Type B pancreatic cell (in vitro differentiated cells): Measurements from ENCODE around the gene RNF144A. TPM values are rescaled to one million over a fixed set of nuclear protein-coding genes. Genes with fewer than 3 reads are reported as not detected.
A peak's percentile ranks its signal among the peaks of the same experiment; 100 is the strongest.

Experiments
- DNase-seq: peaks from one replicate; pipeline ENCODE4 v3.0.0; 2021; ENCODE audit warnings: mixed read lengths; ENCODE audit not compliant: unreplicated experiment; ENCODE audit errors: extremely low spot score
- H3K27ac Mint-ChIP-seq: 2 replicates; pipeline ENCODE4 v1.8.0; 2021; ENCODE audit warnings: mild to moderate bottlenecking, mixed read lengths
- H3K27me3 Mint-ChIP-seq: 2 replicates; pipeline ENCODE4 v1.8.0; 2021; ENCODE audit warnings: mixed read lengths
- H3K36me3 Mint-ChIP-seq: 2 replicates; pipeline ENCODE4 v1.8.0; 2021; ENCODE audit warnings: mixed read lengths
- H3K4me1 Mint-ChIP-seq: one replicate; pipeline ENCODE4 v1.8.0; 2021; ENCODE audit warnings: mixed read lengths; ENCODE audit not compliant: unreplicated experiment
- H3K4me3 Mint-ChIP-seq: 2 replicates; pipeline ENCODE4 v1.8.0; 2021; ENCODE audit warnings: mild to moderate bottlenecking, mixed read lengths
- H3K9me3 Mint-ChIP-seq: 2 replicates; pipeline ENCODE4 v1.8.0; 2021; ENCODE audit warnings: mixed read lengths
- CTCF ChIP-seq: fragments of 200-600 bp; sonication (generic); conservative IDR thresholded peaks from 2 replicates; pipeline ENCODE4 v1.5.0; 2021; ENCODE audit warnings: antibody characterized with exemption, mild to moderate bottlenecking
- total RNA-seq: library from RNA; stranded (reverse); gene quantifications from 2 replicates; pipeline ENCODE4 v1.2.1, GENCODE V29; 2021; ENCODE audit warnings: low replicate concordance

Gene RNF144A
- total RNA-seq, 1 donor from 2014 or later = 35.6 TPM

DNA sequence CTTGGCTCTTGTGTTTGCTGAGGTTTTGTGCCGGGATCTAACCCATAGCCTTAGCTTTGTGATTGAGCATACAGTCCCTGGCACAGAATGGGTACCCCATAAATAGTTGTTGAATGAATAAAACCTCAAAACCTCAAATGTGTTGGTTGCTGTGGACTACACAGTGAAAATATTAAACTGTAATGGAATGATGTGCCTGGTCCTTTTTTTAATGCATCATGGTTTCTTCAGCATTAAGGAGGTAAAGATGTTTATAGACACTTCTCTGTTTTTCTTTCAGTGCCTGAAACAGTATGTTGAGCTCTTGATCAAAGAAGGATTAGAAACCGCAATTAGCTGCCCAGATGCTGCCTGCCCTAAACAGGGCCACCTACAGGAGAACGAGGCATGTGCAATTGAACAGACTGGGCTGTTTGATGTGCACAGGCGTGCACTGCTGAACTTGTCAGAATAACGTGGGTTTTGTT is 97.0 kb downstream of the RNF144A start:
- Mint-ChIP-seq H3K4me1 (peaks cover 57% of the 10 kb centered on the region), H3K36me3 (peaks cover 4% of the 10 kb centered on the region), H3K9me3 (no peaks in the 10 kb centered on the region)

DNA sequence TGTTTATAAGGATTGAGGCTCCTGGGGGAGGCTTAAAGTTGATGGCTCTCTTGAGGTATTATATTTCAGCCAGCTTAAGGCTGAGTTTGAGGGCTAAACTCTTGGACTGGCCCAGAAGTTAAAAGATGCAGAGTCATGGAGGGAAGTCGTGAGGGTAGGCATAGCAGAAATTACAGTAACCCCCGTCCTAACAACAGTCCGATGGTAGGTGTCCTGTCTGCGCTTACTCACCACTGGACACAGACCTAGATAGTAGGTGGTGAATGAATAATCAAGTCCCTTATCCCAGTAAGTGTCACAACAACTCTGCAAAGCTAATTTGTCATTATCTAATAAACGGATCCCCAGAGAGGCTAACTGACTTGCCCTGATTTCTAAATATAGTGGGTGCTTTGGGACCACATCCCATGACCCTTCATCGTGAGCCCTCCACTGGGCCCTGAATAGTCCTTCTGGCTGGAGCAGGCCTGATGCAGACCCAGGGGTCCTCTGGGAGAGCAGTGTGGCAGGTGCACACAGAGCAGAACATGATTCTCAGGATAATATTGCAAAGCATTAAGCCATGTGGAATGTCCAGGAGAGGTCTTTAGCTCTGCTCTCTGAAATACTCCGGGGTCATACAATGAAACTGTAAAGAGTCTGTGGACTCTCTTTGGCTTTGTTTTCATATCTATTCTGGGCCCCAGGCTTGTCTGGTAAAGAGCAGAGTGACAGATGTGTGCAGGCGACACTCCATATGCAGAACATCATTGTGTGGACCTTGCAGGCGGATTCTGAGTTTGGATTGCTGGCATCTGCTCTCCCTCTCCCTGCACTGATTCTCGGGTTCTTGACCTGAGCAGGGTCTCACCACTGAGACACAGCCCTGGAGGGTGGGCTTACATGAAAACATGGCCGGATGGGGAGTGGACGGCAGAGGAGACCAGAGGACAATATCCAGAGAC is 98.1 kb downstream of the RNF144A start:
- Mint-ChIP-seq H3K27me3 (no peaks in the 10 kb centered on the region), H3K27ac (peak overlapping the region; percentile 12), H3K4me3 (no peak overlapping the region), H3K4me1 (peaks cover 56% of the 10 kb centered on the region), H3K9me3 (no peaks in the 10 kb centered on the region), H3K36me3 (peaks cover 11% of the 10 kb centered on the region)
- no peak for TF ChIP-seq CTCF
- no peak for DNase-seq

More for the DNA sequence above, 97.0 kb downstream of the RNF144A start:
- Mint-ChIP-seq H3K27me3 (no peaks in the 10 kb centered on the region), H3K27ac (peak overlapping the region; percentile 12), H3K4me3 (no peak overlapping the region)
- TF ChIP-seq CTCF = peak; percentile 71
- no peak for DNase-seq

- Mint-ChIP-seq H3K9me3 (no peaks in the 10 kb centered on the region), H3K4me1 (peaks cover 52% of the 10 kb centered on the region), H3K27ac (no peak overlapping the region), H3K4me3 (no peak overlapping the region), H3K36me3 (peaks cover 13% of the 10 kb centered on the region), H3K27me3 (no peaks in the 10 kb centered on the region)
- no peak for DNase-seq
- no peak for TF ChIP-seq CTCF
Measured at GRCh38 chr2:7016148-7016547, 98.9 kb downstream of the RNF144A start.

- H3K36me3 Mint-ChIP-seq = peaks cover 18% of the 10 kb centered on the region
- TF ChIP-seq CTCF = no peak
- no peaks in the 10 kb centered on the region for H3K9me3 Mint-ChIP-seq
- no peak overlapping the region for H3K27ac Mint-ChIP-seq
- H3K27me3 Mint-ChIP-seq = no peaks in the 10 kb centered on the region
- no peak overlapping the region for H3K4me3 Mint-ChIP-seq
- DNase-seq = no peak
- H3K4me1 Mint-ChIP-seq = peaks cover 46% of the 10 kb centered on the region
Measured at GRCh38 chr2:7016601-7017211, 99.5 kb downstream of the RNF144A start.

GRCh38 chr2:7017671-7018281 is 100.6 kb downstream of the RNF144A start:
- no peak overlapping the region for H3K4me3 Mint-ChIP-seq
- no peak for DNase-seq
- H3K27me3 Mint-ChIP-seq = no peaks in the 10 kb centered on the region
- peaks cover 26% of the 10 kb centered on the region for H3K36me3 Mint-ChIP-seq
- no peak for TF ChIP-seq CTCF
- H3K4me1 Mint-ChIP-seq = peaks cover 51% of the 10 kb centered on the region
- no peaks in the 10 kb centered on the region for H3K9me3 Mint-ChIP-seq
- no peak overlapping the region for H3K27ac Mint-ChIP-seq
